Activated CD8-positive, alpha-beta memory T cell treated with anti-CD3 and anti-CD28 coated beads, Interleukin-2, amount 50 U/mL, for 4 hours (primary cell): ENCODE results near the gene ENPP1.

Source experiments
- DNase-seq: peaks from one replicate; pipeline ENCODE4 v3.0.0-alpha.2; 2020

The ENPP1 gene

GRCh38 chr6:131807644-131808459, at the start of gene ENPP1:
ENPP1 (plus strand) TSS chr6:131808020; CDS start chr6:131808036, 16 bp downstream.
- peak; percentile 36 for DNase-seq

GRCh38 chr6:131758920-131759319, 48.9 kb upstream of the ENPP1 start:
- DNase-seq: no peak

GRCh38 chr6:131761060-131761761, 46.6 kb upstream of the ENPP1 start:
- DNase-seq: no peak

- no peak for DNase-seq
Measured at GRCh38 chr6:131761762-131762067, 46.1 kb upstream of the ENPP1 start.

- DNase-seq: no peak
Measured at GRCh38 chr6:131762984-131763383, 44.8 kb upstream of the ENPP1 start.

- no peak for DNase-seq
Measured at GRCh38 chr6:131763749-131764148, 44.1 kb upstream of the ENPP1 start.

GRCh38 chr6:131764350-131764749, 43.5 kb upstream of the ENPP1 start:
- DNase-seq: no peak

GRCh38 chr6:131765081-131765803, 42.6 kb upstream of the ENPP1 start:
- DNase-seq: no peak

- no peak for DNase-seq
Measured at GRCh38 chr6:131765804-131766135, 42.0 kb upstream of the ENPP1 start.

- DNase-seq: no peak
Measured at GRCh38 chr6:131766631-131767030, 41.2 kb upstream of the ENPP1 start.

GRCh38 chr6:131768964-131769363, 38.9 kb upstream of the ENPP1 start:
- DNase-seq: no peak

GRCh38 chr6:131769385-131770141, 38.3 kb upstream of the ENPP1 start:
- DNase-seq: no peak

GRCh38 chr6:131770776-131771175, 37.0 kb upstream of the ENPP1 start:
- DNase-seq: no peak

- no peak for DNase-seq
Measured at GRCh38 chr6:131773284-131773950, 34.4 kb upstream of the ENPP1 start.

GRCh38 chr6:131775886-131776285, 31.9 kb upstream of the ENPP1 start:
- DNase-seq: no peak

- DNase-seq: no peak
Measured at GRCh38 chr6:131776985-131777384, 30.8 kb upstream of the ENPP1 start.

- DNase-seq: no peak
Measured at GRCh38 chr6:131778169-131778568, 29.7 kb upstream of the ENPP1 start.

- no peak for DNase-seq
Measured at GRCh38 chr6:131779304-131779703, 28.5 kb upstream of the ENPP1 start.

- no peak for DNase-seq
Measured at GRCh38 chr6:131780600-131780999, 27.2 kb upstream of the ENPP1 start.

GRCh38 chr6:131781687-131782086, 26.1 kb upstream of the ENPP1 start:
- no peak for DNase-seq

GRCh38 chr6:131782764-131783163, 25.1 kb upstream of the ENPP1 start:
- no peak for DNase-seq

GRCh38 chr6:131784561-131784960, 23.3 kb upstream of the ENPP1 start:
- DNase-seq: no peak

GRCh38 chr6:131787079-131787478, 20.7 kb upstream of the ENPP1 start:
- DNase-seq: no peak
